Calu3 (cell line): Measurements from ENCODE around the gene SPOCK1. TPM values are rescaled to one million over a fixed set of nuclear protein-coding genes. Genes with fewer than 3 reads are reported as not detected.

Experiments
- BruUV-seq: library from RNA; stranded (reverse); fragments of 400-500 nt; replicated peaks from 2 replicates; lab custom pipeline; 2021; lab: Mats Ljungman, UMichigan
- CTCF ChIA-PET: fragments of 300-600 bp; sonication (Branson Sonifier 250); formaldehyde crosslinking; loops from one replicate; lab custom pipeline; 2022; ENCODE audit warnings: antibody characterized with exemption; lab: Charles Lee
- DNase-seq: peaks from one replicate; pipeline ENCODE4 v3.0.0; 2022
- H3K27ac Mint-ChIP-seq: one replicate; pipeline ENCODE4 v1.8.0; 2022; ENCODE audit warnings: mixed read lengths; ENCODE audit not compliant: unreplicated experiment
- H3K27me3 Mint-ChIP-seq: one replicate; pipeline ENCODE4 v1.8.0; 2022; ENCODE audit warnings: mixed read lengths; ENCODE audit not compliant: unreplicated experiment
- H3K36me3 Mint-ChIP-seq: one replicate; pipeline ENCODE4 v1.8.0; 2022; ENCODE audit warnings: mild to moderate bottlenecking, moderate library complexity, mixed read lengths; ENCODE audit not compliant: insufficient read depth, unreplicated experiment
- H3K4me1 Mint-ChIP-seq: one replicate; pipeline ENCODE4 v1.8.0; 2022; ENCODE audit warnings: mild to moderate bottlenecking, low read depth, mixed read lengths; ENCODE audit not compliant: unreplicated experiment
- H3K4me3 Mint-ChIP-seq: one replicate; pipeline ENCODE4 v1.8.0; 2022; ENCODE audit warnings: mild to moderate bottlenecking, low read depth, moderate library complexity, mixed read lengths; ENCODE audit not compliant: unreplicated experiment
- H3K9me3 Mint-ChIP-seq: one replicate; pipeline ENCODE4 v1.8.0; 2022; ENCODE audit warnings: low read depth, mixed read lengths; ENCODE audit not compliant: unreplicated experiment
- CTCF ChIP-seq: fragments of 200-600 bp; IDR thresholded peaks from one replicate; pipeline ENCODE4 v1.8.0; 2022; ENCODE audit warnings: antibody characterized with exemption; ENCODE audit not compliant: unreplicated experiment
- intact Hi-C: fragments of 100-400 bp; cut with micrococcal nuclease; formaldehyde crosslinking; loops from one replicate; pipeline ENCODE4 v1.10.0; 2022; ENCODE audit not compliant: unreplicated experiment
- total RNA-seq: library from RNA; stranded (reverse); gene quantifications from 2 replicates; pipeline ENCODE4 v1.2.3, GENCODE V29; 2022

The SPOCK1 gene
- total RNA-seq, 1 experiment from 2014 or later = 3.2 TPM

DNA sequence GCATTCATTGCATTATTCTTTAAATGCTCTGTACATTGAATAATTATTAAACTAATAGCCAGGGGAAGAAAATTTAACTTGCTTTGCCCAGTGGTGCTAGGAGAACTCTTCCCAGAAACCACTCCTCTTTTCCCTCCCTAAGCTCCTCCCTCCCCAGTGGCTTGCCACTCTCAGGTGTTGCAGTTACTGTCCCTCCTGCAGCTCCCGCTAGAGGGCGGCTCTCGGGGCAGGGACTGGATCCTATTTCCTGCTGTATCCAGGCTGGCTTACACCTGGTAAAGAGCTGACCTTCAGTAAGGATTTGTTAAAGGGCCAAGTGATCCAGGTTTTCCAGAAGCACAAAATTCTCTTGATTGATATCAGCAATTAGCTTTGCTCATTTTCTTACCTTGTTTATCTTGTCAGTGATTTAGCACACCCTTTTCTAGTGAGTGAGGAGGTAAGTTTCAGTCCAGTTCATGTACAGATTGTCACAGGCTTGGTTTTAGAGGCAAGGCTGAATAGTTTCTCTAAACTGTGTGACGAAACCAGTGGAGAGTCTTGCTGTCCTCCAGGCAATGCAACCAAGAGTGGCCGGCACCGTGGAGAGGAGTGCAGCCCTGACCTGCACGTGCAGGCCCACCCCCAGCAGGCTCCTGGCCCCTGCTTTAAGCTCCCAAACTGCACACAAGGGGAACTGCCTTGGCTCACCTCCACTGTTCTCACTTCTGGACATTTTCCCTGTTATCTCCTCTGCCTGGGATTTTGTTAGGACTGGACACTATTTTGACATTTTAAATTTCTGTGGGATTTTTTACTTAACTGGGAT, 423.8 kb downstream of the SPOCK1 start:
- no peak overlapping the region for H3K27ac Mint-ChIP-seq
- peaks cover 61% of the 10 kb centered on the region for H3K4me1 Mint-ChIP-seq
- no peaks in the 10 kb centered on the region for H3K9me3 Mint-ChIP-seq
- DNase-seq = peak; percentile 96
- no TSS peak for BruUV-seq
- H3K27me3 Mint-ChIP-seq = no peaks in the 10 kb centered on the region
- intact Hi-C loops = loop anchor here (1.0 to 10.0 kb wide), 4 partner anchors 66 to 429 kb away; no protein-coding TSS in a partner anchor
- CTCF ChIA-PET = interaction anchor here (0.5 to 2.7 kb wide), 15 partner anchors 13 to 272 kb away, joined by 3 to 53 read pairs (median 4); no protein-coding TSS in a partner anchor
- peaks cover 16% of the 10 kb centered on the region for H3K36me3 Mint-ChIP-seq
- no peak overlapping the region for H3K4me3 Mint-ChIP-seq
- peak; percentile 87 for TF ChIP-seq CTCF

- H3K27ac Mint-ChIP-seq = peak overlapping the region; percentile 79
- H3K4me1 Mint-ChIP-seq = peaks cover 39% of the 10 kb centered on the region
- H3K36me3 Mint-ChIP-seq = peaks cover 16% of the 10 kb centered on the region
- TF ChIP-seq CTCF = no peak
- no peaks in the 10 kb centered on the region for H3K9me3 Mint-ChIP-seq
- DNase-seq = no peak
- intact Hi-C loops = loop anchor here (10.0 kb wide), 2 partner anchors 252 to 432 kb away; no protein-coding TSS in a partner anchor
- no peak overlapping the region for H3K4me3 Mint-ChIP-seq
- no TSS peak for BruUV-seq
- H3K27me3 Mint-ChIP-seq = no peaks in the 10 kb centered on the region
- CTCF ChIA-PET = no interaction called here
Observed at GRCh38 chr5:137073189-137073588, 425.9 kb downstream of the SPOCK1 start.

DNA sequence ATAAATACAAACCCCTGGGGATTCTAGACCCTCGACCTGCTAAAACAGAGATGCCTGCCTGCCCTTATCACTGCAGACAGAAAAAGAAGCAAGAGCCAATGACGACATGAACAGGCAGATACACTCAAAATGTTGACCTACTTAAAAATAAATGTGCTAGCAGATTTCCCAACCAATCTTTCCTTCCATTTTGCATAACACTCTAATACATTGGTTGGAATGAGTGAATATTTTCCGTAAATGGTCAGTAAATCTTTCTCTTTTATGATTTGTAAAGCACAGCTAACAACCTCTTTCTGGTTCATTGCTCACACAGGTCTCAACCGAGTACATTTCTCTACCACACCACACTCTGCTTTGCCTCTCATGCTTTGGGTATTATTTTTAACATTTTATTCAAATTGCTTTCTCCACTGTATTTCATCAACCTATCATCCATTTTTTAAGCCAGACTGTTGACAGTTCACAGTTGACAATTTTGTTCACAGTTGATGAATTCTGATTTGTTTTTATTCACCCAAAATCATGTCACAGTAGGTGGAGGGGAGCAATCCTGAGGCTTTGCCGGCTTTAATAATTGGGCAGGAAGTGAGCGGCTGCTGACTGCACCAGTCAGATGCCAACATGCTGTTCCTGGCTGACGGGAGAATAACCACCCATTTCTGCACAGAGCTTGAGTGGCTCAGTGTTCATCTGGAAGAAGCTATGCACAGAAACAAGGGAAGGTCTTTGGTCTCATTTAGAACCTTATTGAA, 426.6 kb downstream of the SPOCK1 start:
- no peak for DNase-seq
- Mint-ChIP-seq H3K4me3 (peak overlapping the region; percentile 23), H3K36me3 (peaks cover 11% of the 10 kb centered on the region), H3K27me3 (no peaks in the 10 kb centered on the region), H3K4me1 (peaks cover 33% of the 10 kb centered on the region), H3K27ac (peak overlapping the region; percentile 79), H3K9me3 (no peaks in the 10 kb centered on the region)
- BruUV-seq = no TSS peak
- no peak for TF ChIP-seq CTCF
- intact Hi-C loops = loop anchor here (10.0 kb wide), 2 partner anchors 252 to 432 kb away; no protein-coding TSS in a partner anchor
- CTCF ChIA-PET = interaction anchor here (1.8 kb wide), 1 partner anchor 35 kb away, joined by 4 read pairs; no protein-coding TSS in a partner anchor

GRCh38 chr5:137071931-137072330, 427.2 kb downstream of the SPOCK1 start:
- Mint-ChIP-seq H3K9me3 (no peaks in the 10 kb centered on the region), H3K27me3 (no peaks in the 10 kb centered on the region), H3K36me3 (peaks cover 10% of the 10 kb centered on the region), H3K4me1 (peaks cover 27% of the 10 kb centered on the region), H3K4me3 (peak overlapping the region; percentile 23), H3K27ac (peak overlapping the region; percentile 79)
- CTCF ChIA-PET = interaction anchor here (1.0 to 1.8 kb wide), 2 partner anchors 14 to 34 kb away, joined by 3 to 4 read pairs; no protein-coding TSS in a partner anchor
- no peak for DNase-seq
- no peak for TF ChIP-seq CTCF
- intact Hi-C loops = loop anchor here (10.0 kb wide), 2 partner anchors 253 to 433 kb away; no protein-coding TSS in a partner anchor
- BruUV-seq = no TSS peak
